ENCODE data around the gene SNX24. TPM values are rescaled to one million over a fixed set of nuclear protein-coding genes. Genes with fewer than 3 reads are reported as not detected.
A peak's percentile ranks its signal among the peaks of the same experiment; 100 is the strongest.

The SNX24 gene
- total RNA-seq: 20.3 and 22.3 TPM in 2 replicates
- 12.9 and 13.4 TPM in 2 replicates for polyA plus RNA-seq
- 16.6 and 20.8 TPM in 2 replicates for polyA plus RNA-seq (2012)
- 2.7 TPM in 1 of 2 replicates, not detected in the other for polyA minus RNA-seq (ENCODE audit: low replicate concordance)

GRCh38 chr5:122845229-122846050 lies at the start of gene SNX24:
TSS of gene SNX24 (plus strand) at chr5:122845613. CDS start at chr5:122845634, 21 bp downstream.
- Histone ChIP-seq H2AFZ (ENCODE audit: low read length) (peak within 1 kb of the TSS; percentile 71), H3K9me3 (ENCODE audit: control insufficient read depth, insufficient read depth, low read depth, low read length) (no peaks in the 10 kb centered on the region), H3K9ac (ENCODE audit: insufficient read depth, low read length) (peak within 1 kb of the TSS; percentile 83), H4K20me1 (ENCODE audit: control insufficient read depth, extremely low read depth, insufficient read depth, low read length) (no peaks in the 10 kb centered on the region), H3K27me3 (ENCODE audit: control insufficient read depth, insufficient read depth, low read length) (no peaks in the 10 kb centered on the region), H3K36me3 (ENCODE audit: control insufficient read depth, insufficient read depth, low read length) (no peaks in the 10 kb centered on the region), H3K4me1 (ENCODE audit: control insufficient read depth, extremely low read depth, insufficient read depth, low read length) (peaks cover 8% of the 10 kb centered on the region), H3K27ac (ENCODE audit: insufficient read depth, low read length) (peak within 1 kb of the TSS; percentile 73), H3K4me2 (ENCODE audit: extremely low read depth, insufficient read depth, low read length) (peak within 1 kb of the TSS; percentile 92), H3K79me2 (ENCODE audit: control insufficient read depth, insufficient read depth, low read length) (peaks cover 1% of the 10 kb centered on the region), H3K4me3 (replicated peaks in 1 of 4; ENCODE audit: control extremely low read depth in 1 of 4, insufficient read depth in 1 of 4, low read depth in 3 of 4, low read length in 4 of 4) (peak within 1 kb of the TSS; percentile 71 to 89 (median 80))
- peak; percentile 71 to 74 for DNase-seq (ENCODE audit: low read depth in 2 of 2)
- TF ChIP-seq EZH2 (IDR thresholded peaks at IDR 0.05; ENCODE audit: low read length, missing control alignments) (no peak), CTCF (conservative IDR thresholded peaks at IDR 0.05 in 1 of 2, IDR thresholded peaks at IDR 0.05 in 1 of 2; ENCODE audit: low read depth in 1 of 2, low read length in 2 of 2) (no peak)

- no peaks in the 10 kb centered on the region for H3K36me3 ChIP-seq (ENCODE audit: control insufficient read depth, insufficient read depth, low read length)
- H3K27ac ChIP-seq (ENCODE audit: insufficient read depth, low read length): no peak overlapping the region
- peak; percentile 22 to 62 for DNase-seq (ENCODE audit: low read depth in 2 of 2)
Observed at GRCh38 chr5:122805481-122805880, 39.9 kb upstream of the SNX24 start.

More at GRCh38 chr5:122805481-122805880, 39.9 kb upstream of the SNX24 start:
- no peak overlapping the region for H3K4me2 ChIP-seq (ENCODE audit: extremely low read depth, insufficient read depth, low read length)
- no peaks in the 10 kb centered on the region for H3K79me2 ChIP-seq (ENCODE audit: control insufficient read depth, insufficient read depth, low read length)
- no peaks in the 10 kb centered on the region for H3K9me3 ChIP-seq (ENCODE audit: control insufficient read depth, insufficient read depth, low read depth, low read length)
- no peaks in the 10 kb centered on the region for H3K4me1 ChIP-seq (ENCODE audit: control insufficient read depth, extremely low read depth, insufficient read depth, low read length)
- no peaks in the 10 kb centered on the region for H3K27me3 ChIP-seq (ENCODE audit: control insufficient read depth, insufficient read depth, low read length)
- no peak overlapping the region for H3K4me3 ChIP-seq (replicated peaks in 1 of 4; ENCODE audit: control extremely low read depth in 1 of 4, insufficient read depth in 1 of 4, low read depth in 3 of 4, low read length in 4 of 4)
- no peak for TF ChIP-seq EZH2 (IDR thresholded peaks at IDR 0.05; ENCODE audit: low read length, missing control alignments)
- no peak for TF ChIP-seq CTCF (conservative IDR thresholded peaks at IDR 0.05 in 1 of 2, IDR thresholded peaks at IDR 0.05 in 1 of 2; ENCODE audit: low read depth in 1 of 2, low read length in 2 of 2)
- no peak overlapping the region for H3K9ac ChIP-seq (ENCODE audit: insufficient read depth, low read length)
- no peak overlapping the region for H2AFZ ChIP-seq (ENCODE audit: low read length)
- no peaks in the 10 kb centered on the region for H4K20me1 ChIP-seq (ENCODE audit: control insufficient read depth, extremely low read depth, insufficient read depth, low read length)
